Panc1 (cell line): ENCODE results near the gene PMS2. TPM values are rescaled to one million over a fixed set of nuclear protein-coding genes. Genes with fewer than 3 reads are reported as not detected.

Experiments
- ATAC-seq: fragments of 200-7000 bp; cut with Tn5 transposase; 2 replicates; pipeline ENCODE4 v1.9.1; 2020; ENCODE audit warnings: mild to moderate bottlenecking, moderate library complexity
- BruUV-seq: library from RNA; stranded (reverse); fragments of 400-500 nt; replicated peaks from 2 replicates; lab custom pipeline; 2021; lab: Mats Ljungman, UMichigan
- CTCF ChIA-PET: fragments of 300-600 bp; sonication (Branson Sonifier 250); formaldehyde crosslinking; loops from one replicate; lab custom pipeline; 2022; ENCODE audit warnings: antibody characterized with exemption; lab: Charles Lee
- POLR2A ChIA-PET: fragments of 300-600 bp; sonication (Branson Sonifier 250); formaldehyde crosslinking; loops from one replicate; lab custom pipeline; 2022; ENCODE audit warnings: antibody characterized with exemption; lab: Charles Lee
- DNase-seq: peaks from one replicate; pipeline ENCODE4 v3.0.0-alpha.2; 2010; ENCODE audit warnings: low read depth, low spot score
- H3K27ac ChIP-seq: 2 replicates; pipeline ENCODE4 v1.5.1; 2011; ENCODE audit warnings: mild to moderate bottlenecking, low read length, inconsistent platforms
- H3K27me3 ChIP-seq: fragments of 200-500 bp; sonication (Bioruptor generic); 2 replicates; pipeline ENCODE4 v1.6.0; 2014; ENCODE audit warnings: low read length, inconsistent platforms; ENCODE audit not compliant: control insufficient read depth, insufficient read depth
- H3K36me3 ChIP-seq: fragments of 200-500 bp; sonication (Bioruptor generic); 2 replicates; pipeline ENCODE4 v1.5.1; 2014; ENCODE audit warnings: inconsistent platforms, mild to moderate bottlenecking, low read length, moderate library complexity; ENCODE audit not compliant: control insufficient read depth, insufficient read depth
- H3K4me1 ChIP-seq: 2 replicates; pipeline ENCODE4 v1.5.1; 2011; ENCODE audit warnings: inconsistent platforms, mild to moderate bottlenecking, low read length, moderate library complexity; ENCODE audit not compliant: control insufficient read depth, insufficient read depth
- H3K4me3 ChIP-seq, 2 experiments: 2 replicates each; pipeline ENCODE4 v1.5.1; 2011 to 2012; ENCODE audit warnings: low read depth in 2 of 2, low read length in 2 of 2, mild to moderate bottlenecking in 2 of 2, inconsistent platforms in 1 of 2, moderate library complexity in 1 of 2
- H3K9me3 ChIP-seq: fragments of 200-500 bp; sonication (Bioruptor generic); 2 replicates; pipeline ENCODE4 v1.5.1; 2014; ENCODE audit warnings: low read depth, mild to moderate bottlenecking, inconsistent platforms, low read length, moderate library complexity; ENCODE audit not compliant: control insufficient read depth, insufficient read depth
- POLR2AphosphoS5 ChIP-seq: IDR thresholded peaks from 2 replicates; pipeline ENCODE4 v1.6.1; 2012; ENCODE audit warnings: mild to moderate bottlenecking, low read depth, low read length, moderate library complexity
- SIN3A ChIP-seq: IDR thresholded peaks from 2 replicates; pipeline ENCODE4 v1.6.1; 2012; ENCODE audit warnings: low read depth, mild to moderate bottlenecking, low read length, moderate library complexity, borderline replicate concordance; ENCODE audit not compliant: insufficient read depth
- TCF7L2 ChIP-seq: IDR thresholded peaks from 2 replicates; pipeline ENCODE4 v1.6.1; 2011; ENCODE audit warnings: mild to moderate bottlenecking, low read depth, low read length, inconsistent platforms
- in situ Hi-C: cut with HindIII; loops from 2 replicates; pipeline ENCODE4 v1.10.0; 2016; ENCODE audit warnings: low sequenced_read_pairs, low pct_unique_long_range_greater_than_20kb
- intact Hi-C: fragments of 100-400 bp; cut with micrococcal nuclease; formaldehyde crosslinking; loops from one replicate; pipeline ENCODE4 v1.10.0; 2022; ENCODE audit not compliant: unreplicated experiment
- total RNA-seq: library from RNA; stranded (reverse); gene quantifications from one replicate; pipeline ENCODE4 v1.2.1, GENCODE V29; 2021; ENCODE audit not compliant: unreplicated experiment
- TF ChIP-seq, protein P1 (sequence below): fragments of 450-650 bp; IDR thresholded peaks from 2 replicates; pipeline ENCODE4 v1.5.1; 2017; ENCODE audit warnings: mild to moderate bottlenecking
- TF ChIP-seq, protein P2 (sequence below), 2 experiments: IDR thresholded peaks; 2 replicates each; pipeline ENCODE4 v1.6.1; 2011 to 2012; ENCODE audit warnings: low read depth in 2 of 2, control low read depth in 1 of 2, low read length in 1 of 2, mild to moderate bottlenecking in 1 of 2, moderate library complexity in 1 of 2; ENCODE audit not compliant: insufficient read depth in 1 of 2

Gene PMS2
- total RNA-seq, 1 experiment from 2014 or later, result 40.2 TPM

DNA sequence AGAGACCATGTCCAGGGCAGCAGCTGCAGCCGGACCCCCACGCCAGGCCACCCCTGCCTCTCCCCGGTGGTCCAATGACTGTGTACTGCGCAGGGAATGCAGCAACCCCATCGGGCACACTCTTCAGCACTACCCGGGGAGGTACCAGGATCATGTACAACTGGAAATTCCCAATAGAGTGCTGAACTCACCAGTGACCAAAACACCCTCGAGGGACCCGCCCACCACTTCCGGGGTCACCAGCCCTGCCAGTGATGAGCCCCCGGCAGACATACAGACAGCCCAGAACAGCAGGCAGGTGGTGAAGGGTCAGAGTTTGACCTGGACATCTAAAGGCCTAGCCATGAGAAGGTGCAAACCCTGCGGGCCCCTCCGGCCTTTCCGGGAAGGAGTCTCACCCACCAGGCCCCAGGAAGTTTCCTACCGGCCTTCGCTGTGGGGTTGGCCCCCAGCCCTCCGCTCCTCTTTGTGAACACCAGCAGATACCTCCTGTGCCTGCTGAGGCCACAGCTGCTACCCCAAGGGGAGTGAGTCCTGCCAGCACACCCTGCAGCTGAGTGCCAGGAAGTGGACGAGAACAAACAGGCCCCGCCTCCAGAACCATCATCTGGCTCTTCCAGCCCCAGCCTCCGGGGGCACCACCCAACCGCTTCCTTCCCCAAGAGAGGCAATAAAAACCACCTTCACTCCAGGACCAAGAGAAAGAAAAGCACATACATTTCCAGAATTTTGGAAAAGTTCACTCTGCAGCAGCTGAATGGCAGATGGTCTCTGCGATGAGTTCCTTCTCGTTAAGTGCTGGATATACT is 17.4 kb upstream of the PMS2 start:
- intact Hi-C loops, result no loop called here
- in situ Hi-C loops, result loop anchor here (5.0 kb wide), 1 partner anchor 91 kb away; no protein-coding TSS in a partner anchor
- no peak overlapping the region for H3K4me3 ChIP-seq
- no peak overlapping the region for H3K27ac ChIP-seq
- H3K4me1 ChIP-seq, result no peaks in the 10 kb centered on the region
- ChIA-PET POLR2A (interaction anchor here (0.6 kb wide), 2 partner anchors 16 to 20 kb away, joined by 3 to 4 read pairs; no protein-coding TSS in a partner anchor), CTCF (interaction anchor here (1.3 kb wide), 1 partner anchor 343 kb away, joined by 5 read pairs; no protein-coding TSS in a partner anchor)
- H3K9me3 ChIP-seq, result no peaks in the 10 kb centered on the region
- ATAC-seq (peak; percentile 88), DNase-seq (no peak)
- peaks cover 24% of the 10 kb centered on the region for H3K36me3 ChIP-seq
- H3K27me3 ChIP-seq, result no peaks in the 10 kb centered on the region
- TF ChIP-seq, protein P1, sequence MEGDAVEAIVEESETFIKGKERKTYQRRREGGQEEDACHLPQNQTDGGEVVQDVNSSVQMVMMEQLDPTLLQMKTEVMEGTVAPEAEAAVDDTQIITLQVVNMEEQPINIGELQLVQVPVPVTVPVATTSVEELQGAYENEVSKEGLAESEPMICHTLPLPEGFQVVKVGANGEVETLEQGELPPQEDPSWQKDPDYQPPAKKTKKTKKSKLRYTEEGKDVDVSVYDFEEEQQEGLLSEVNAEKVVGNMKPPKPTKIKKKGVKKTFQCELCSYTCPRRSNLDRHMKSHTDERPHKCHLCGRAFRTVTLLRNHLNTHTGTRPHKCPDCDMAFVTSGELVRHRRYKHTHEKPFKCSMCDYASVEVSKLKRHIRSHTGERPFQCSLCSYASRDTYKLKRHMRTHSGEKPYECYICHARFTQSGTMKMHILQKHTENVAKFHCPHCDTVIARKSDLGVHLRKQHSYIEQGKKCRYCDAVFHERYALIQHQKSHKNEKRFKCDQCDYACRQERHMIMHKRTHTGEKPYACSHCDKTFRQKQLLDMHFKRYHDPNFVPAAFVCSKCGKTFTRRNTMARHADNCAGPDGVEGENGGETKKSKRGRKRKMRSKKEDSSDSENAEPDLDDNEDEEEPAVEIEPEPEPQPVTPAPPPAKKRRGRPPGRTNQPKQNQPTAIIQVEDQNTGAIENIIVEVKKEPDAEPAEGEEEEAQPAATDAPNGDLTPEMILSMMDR, result no peak
- TF ChIP-seq SIN3A, result no peak
- TF ChIP-seq, protein P2, sequence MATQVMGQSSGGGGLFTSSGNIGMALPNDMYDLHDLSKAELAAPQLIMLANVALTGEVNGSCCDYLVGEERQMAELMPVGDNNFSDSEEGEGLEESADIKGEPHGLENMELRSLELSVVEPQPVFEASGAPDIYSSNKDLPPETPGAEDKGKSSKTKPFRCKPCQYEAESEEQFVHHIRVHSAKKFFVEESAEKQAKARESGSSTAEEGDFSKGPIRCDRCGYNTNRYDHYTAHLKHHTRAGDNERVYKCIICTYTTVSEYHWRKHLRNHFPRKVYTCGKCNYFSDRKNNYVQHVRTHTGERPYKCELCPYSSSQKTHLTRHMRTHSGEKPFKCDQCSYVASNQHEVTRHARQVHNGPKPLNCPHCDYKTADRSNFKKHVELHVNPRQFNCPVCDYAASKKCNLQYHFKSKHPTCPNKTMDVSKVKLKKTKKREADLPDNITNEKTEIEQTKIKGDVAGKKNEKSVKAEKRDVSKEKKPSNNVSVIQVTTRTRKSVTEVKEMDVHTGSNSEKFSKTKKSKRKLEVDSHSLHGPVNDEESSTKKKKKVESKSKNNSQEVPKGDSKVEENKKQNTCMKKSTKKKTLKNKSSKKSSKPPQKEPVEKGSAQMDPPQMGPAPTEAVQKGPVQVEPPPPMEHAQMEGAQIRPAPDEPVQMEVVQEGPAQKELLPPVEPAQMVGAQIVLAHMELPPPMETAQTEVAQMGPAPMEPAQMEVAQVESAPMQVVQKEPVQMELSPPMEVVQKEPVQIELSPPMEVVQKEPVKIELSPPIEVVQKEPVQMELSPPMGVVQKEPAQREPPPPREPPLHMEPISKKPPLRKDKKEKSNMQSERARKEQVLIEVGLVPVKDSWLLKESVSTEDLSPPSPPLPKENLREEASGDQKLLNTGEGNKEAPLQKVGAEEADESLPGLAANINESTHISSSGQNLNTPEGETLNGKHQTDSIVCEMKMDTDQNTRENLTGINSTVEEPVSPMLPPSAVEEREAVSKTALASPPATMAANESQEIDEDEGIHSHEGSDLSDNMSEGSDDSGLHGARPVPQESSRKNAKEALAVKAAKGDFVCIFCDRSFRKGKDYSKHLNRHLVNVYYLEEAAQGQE (IDR thresholded peaks at IDR 0.05; ENCODE audit: insufficient read depth in 1 of 2, low read depth in 2 of 2, low read length in 1 of 2), result no peak
- TF ChIP-seq TCF7L2, result no peak
- no peak; the same call in 1 of the 2 replicates for TF ChIP-seq POLR2AphosphoS5
- BruUV-seq, result no TSS peak

DNA sequence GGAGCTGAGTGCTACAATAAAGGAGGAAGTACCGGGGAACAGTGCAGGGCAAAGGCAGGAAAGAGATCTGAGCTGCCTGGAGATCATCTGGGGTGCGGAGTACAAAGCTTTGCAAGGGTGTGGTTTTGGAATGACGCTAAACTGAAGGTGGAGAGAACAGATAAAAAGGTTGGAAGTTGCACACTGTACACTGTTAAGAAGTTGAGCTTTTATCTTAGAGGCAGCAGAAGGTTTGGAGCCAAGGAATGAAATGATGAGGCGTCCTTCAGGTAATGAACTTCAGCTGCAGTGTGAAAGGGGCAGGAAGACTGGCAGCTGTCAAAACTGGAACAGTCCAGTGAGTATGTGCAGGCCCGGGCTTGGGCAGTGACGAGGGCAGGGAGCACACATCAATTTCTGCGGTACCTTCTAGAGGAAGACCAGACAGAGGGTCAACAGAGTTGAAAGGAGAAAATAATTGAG is 15.2 kb upstream of the PMS2 start:
- no peak for TF ChIP-seq POLR2AphosphoS5
- TF ChIP-seq, protein P1, result no peak
- TF ChIP-seq, protein P2 (IDR thresholded peaks at IDR 0.05; ENCODE audit: insufficient read depth in 1 of 2, low read depth in 2 of 2, low read length in 1 of 2), result no peak
- TF ChIP-seq TCF7L2, result no peak
- in situ Hi-C loops, result no loop called here
- POLR2A ChIA-PET, result interaction anchor here (0.7 kb wide), 1 partner anchor 1821 kb away, joined by 5 read pairs; no protein-coding TSS in a partner anchor

More for the DNA sequence above, 15.2 kb upstream of the PMS2 start:
- no peak overlapping the region for H3K4me3 ChIP-seq
- H3K4me1 ChIP-seq, result no peaks in the 10 kb centered on the region
- BruUV-seq, result TSS peak; percentile 93
- intact Hi-C loops, result no loop called here
- no peak for ATAC-seq
- no peak for DNase-seq
- H3K9me3 ChIP-seq, result no peaks in the 10 kb centered on the region
- H3K27me3 ChIP-seq, result no peaks in the 10 kb centered on the region
- CTCF ChIA-PET, result interaction anchor here (0.6 kb wide), 1 partner anchor 27 kb away, joined by 3 read pairs; no protein-coding TSS in a partner anchor
- no peak overlapping the region for H3K27ac ChIP-seq
- peaks cover 25% of the 10 kb centered on the region for H3K36me3 ChIP-seq
